ENCODE data around the gene MSRB1. TPM values are rescaled to one million over a fixed set of nuclear protein-coding genes. Genes with fewer than 3 reads are reported as not detected.

The MSRB1 gene
- total and polyA plus RNA-seq, 2 of the 8 experiments (the other 6 are each of a cell fraction or from before 2014, with no cell fraction given), result 28.2 to 51.4 TPM

GRCh38 chr16:1975432-1976215 lies 32.6 kb upstream of the MSRB1 start:
- H2BK12ac ChIP-seq (ENCODE audit: low read depth, low read length), result no peak overlapping the region
- POLR2A ChIA-PET (ENCODE audit: partially characterized antibody), result interaction anchor here (1.9 to 28.2 kb wide), 2 partner anchors 12 to 29 kb away, joined by 6 to 736 read pairs; partner anchors contain the start of genes NDUFB10, RNF151, RPS2 and TBL3
- CTCF ChIA-PET (ENCODE audit: partially characterized antibody), result interaction anchor here (1.3 kb wide), 1 partner anchor 29 kb away, joined by 3 read pairs; no protein-coding TSS in a partner anchor
- H2BK15ac ChIP-seq (ENCODE audit: low read length), result no peak overlapping the region
- no peak for FAIRE-seq
- H3K4me1 ChIP-seq (replicated peaks in 1 of 4; ENCODE audit: control insufficient read depth in 3 of 4, insufficient read depth in 4 of 4, low read length in 3 of 4), result peaks cover 0 to 23% (median 16%) of the 10 kb centered on the region in 4 experiments; a peak in 5 of 7 replicates
- H3K56ac ChIP-seq (replicated peaks; ENCODE audit: insufficient read length, low read depth, low read length), result no peak overlapping the region
- peaks cover 11 to 33% (median 22%) of the 10 kb centered on the region in 4 experiments; a peak in 7 of 8 replicates for H3K36me3 ChIP-seq (ENCODE audit: control insufficient read depth in 2 of 4, insufficient read depth in 4 of 4, low read length in 3 of 4)
- no peak overlapping the region for H3K14ac ChIP-seq (ENCODE audit: insufficient read length)
- H2BK5ac ChIP-seq (ENCODE audit: low read depth, low read length), result no peak overlapping the region
- H4K91ac ChIP-seq (replicated peaks; ENCODE audit: insufficient read length, low read length), result no peak overlapping the region
- peaks cover 21% of the 10 kb centered on the region for H3K23me2 ChIP-seq (ENCODE audit: low read depth, low read length)
- H4K20me1 ChIP-seq (replicated peaks in 1 of 2; ENCODE audit: control insufficient read depth in 1 of 2, insufficient read depth in 2 of 2, low read length in 2 of 2), result peaks cover 2 to 24% of the 10 kb centered on the region in 2 experiments
- no peak overlapping the region for H3K27ac ChIP-seq (ENCODE audit: low read depth, low read length)
- no peak overlapping the region for H2BK120ac ChIP-seq (replicated peaks; ENCODE audit: low read depth, low read length)
- no peak overlapping the region for H3K18ac ChIP-seq (ENCODE audit: extremely low read depth, low read length)
- no peak overlapping the region for H3K23ac ChIP-seq (ENCODE audit: insufficient read length)
- H3K4me2 ChIP-seq (ENCODE audit: insufficient read depth in 1 of 2, low read depth in 2 of 2, low read length in 2 of 2), result no peak overlapping the region
- H2AK5ac ChIP-seq (ENCODE audit: low read depth, low read length), result no peak overlapping the region
- H3K9me3 ChIP-seq (ENCODE audit: insufficient read depth in 2 of 2, low read depth in 1 of 2, low read length in 1 of 2), result no peaks in the 10 kb centered on the region
- no peak overlapping the region for H3K4me3 ChIP-seq (ENCODE audit: extremely low read depth in 1 of 4, insufficient read depth in 2 of 4, low read depth in 3 of 4, low read length in 4 of 4)
- no peak overlapping the region for H4K8ac ChIP-seq (ENCODE audit: extremely low read depth, insufficient read depth, low read length)
- no peak overlapping the region for H3K4ac ChIP-seq (replicated peaks; ENCODE audit: insufficient read length, low read depth, low read length)
- no peak overlapping the region for H4K5ac ChIP-seq (ENCODE audit: insufficient read length, low read depth, low read length)
- H2AFZ ChIP-seq (ENCODE audit: low read length), result no peak overlapping the region
- H3K27me3 ChIP-seq (replicated peaks in 1 of 4; ENCODE audit: control insufficient read depth in 3 of 4, extremely low read depth in 1 of 4, insufficient read depth in 3 of 4, low read length in 3 of 4), result peaks cover under 1 to 14% (median 13%) of the 10 kb centered on the region in 4 experiments; a peak in 6 of 7 replicates
- peaks cover 3 to 16% of the 10 kb centered on the region in 2 experiments; a peak in 2 of 4 replicates for H3K79me2 ChIP-seq (ENCODE audit: control insufficient read depth in 1 of 2, insufficient read depth in 2 of 2, low read length in 2 of 2)
- no peak overlapping the region for H2BK20ac ChIP-seq (ENCODE audit: low read length)
- H3K9ac ChIP-seq (replicated peaks in 1 of 4; ENCODE audit: extremely low read depth in 1 of 4, low read depth in 3 of 4, low read length in 3 of 4), result no peak overlapping the region
- peaks cover 12% of the 10 kb centered on the region; the same call in 1 of the 2 replicates for H3K79me1 ChIP-seq (ENCODE audit: low read depth, low read length)
- no peak for DNase-seq (ENCODE audit: low read depth in 1 of 2, low spot score in 2 of 2)
- WGBS, 2 experiments (ENCODE audit: extremely low coverage in 1 of 2, insufficient coverage in 1 of 2, insufficient read length in 1 of 2, insufficient replicate concordance in 2 of 2, low coverage in 1 of 2, low lambda C conversion rate in 2 of 2, missing lambda C conversion rate in 1 of 2), result 93% methylated on average over 32 of the region's 33 CpGs; no CpG with 5 or more reads in 1 of the 2 experiments
- TF ChIP-seq KDM5A (IDR thresholded peaks at IDR 0.05; ENCODE audit: low read length) (no peak), SIN3A (conservative IDR thresholded peaks at IDR 0.05 in 1 of 2, IDR thresholded peaks at IDR 0.05 in 1 of 2; ENCODE audit: low read depth in 1 of 2, low read length in 2 of 2) (no peak), JUND (IDR thresholded peaks at IDR 0.05; ENCODE audit: low read length) (no peak), ZNF274 (IDR thresholded peaks at IDR 0.05; ENCODE audit: borderline replicate concordance, extremely low read depth, low read length) (no peak), FOSL1 (IDR thresholded peaks at IDR 0.05; ENCODE audit: insufficient read depth, low read depth, low read length) (no peak), MAFK (IDR thresholded peaks at IDR 0.05; ENCODE audit: low read depth, low read length) (no peak), ATF2 (IDR thresholded peaks at IDR 0.05; ENCODE audit: low read length) (no peak), CTBP2 (IDR thresholded peaks at IDR 0.05; ENCODE audit: borderline replicate concordance, insufficient read depth, insufficient read length, low read length) (no peak)

All from H1 (cell line).